HG03354 (cell line): ENCODE measurements around the gene SYNC.
"Not testable (repeated sequence)": the region's sequence is repeated elsewhere in the genome, so short reads cannot be mapped to it uniquely, and the experiment has no call there.

ENCODE experiments used
- ATAC-seq: cut with Tn5 transposase; IDR thresholded peaks from one replicate; pipeline ENCODE4 v1.9.1; 2021; ENCODE audit warnings: mild to moderate bottlenecking; ENCODE audit not compliant: unreplicated experiment, poor library complexity, severe bottlenecking

The SYNC gene

GRCh38 chr1:32650248-32650751 lies 52.3 kb downstream of the SYNC start, which contains the start of gene ZBTB8OS:
TSS of gene ZBTB8OS (minus strand) at chr1:32650550. CDS start at chr1:32650529, 21 bp downstream.
- peak; percentile 70 for ATAC-seq

DNA sequence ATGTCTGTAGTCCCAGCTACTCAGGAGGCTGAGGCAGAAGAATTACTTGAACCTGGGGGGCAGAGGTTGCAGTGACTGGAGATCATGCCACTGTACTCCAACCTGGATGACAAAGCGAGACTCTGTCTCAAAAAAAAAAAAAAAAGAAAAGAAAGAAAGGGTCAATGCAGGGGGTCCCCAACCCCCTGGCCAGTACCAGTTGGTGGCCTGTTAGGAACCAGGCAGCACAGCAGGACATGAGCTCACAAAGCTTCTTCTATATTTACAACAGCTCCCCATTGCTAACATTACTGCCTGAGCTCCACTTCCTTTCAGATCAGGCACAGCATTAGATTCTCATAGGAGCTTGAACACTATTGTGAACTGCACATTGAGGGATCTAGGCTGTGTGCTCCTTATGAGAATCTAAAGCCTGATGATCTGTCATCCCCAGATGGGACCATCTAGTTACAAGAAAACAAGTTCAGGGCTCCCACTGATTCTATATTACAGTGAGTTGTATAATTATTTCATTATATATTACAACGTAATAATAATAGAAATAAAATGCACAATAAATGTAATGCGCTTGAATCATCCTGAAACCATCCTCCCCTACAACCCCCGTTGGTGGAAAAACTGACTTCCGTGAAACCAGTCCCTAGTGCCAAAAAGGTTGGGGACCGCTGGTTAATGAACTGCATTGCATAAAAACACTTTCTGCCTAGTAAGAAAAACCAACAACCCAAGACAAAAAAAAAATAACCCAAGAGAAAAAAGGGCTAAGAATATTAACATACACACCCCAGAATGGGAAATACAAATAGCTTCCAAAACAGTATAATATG lies 55.0 kb downstream of the SYNC start:
- no peak for ATAC-seq

- no peak for ATAC-seq
Measured at GRCh38 chr1:32644426-32644825, 58.1 kb downstream of the SYNC start.

DNA sequence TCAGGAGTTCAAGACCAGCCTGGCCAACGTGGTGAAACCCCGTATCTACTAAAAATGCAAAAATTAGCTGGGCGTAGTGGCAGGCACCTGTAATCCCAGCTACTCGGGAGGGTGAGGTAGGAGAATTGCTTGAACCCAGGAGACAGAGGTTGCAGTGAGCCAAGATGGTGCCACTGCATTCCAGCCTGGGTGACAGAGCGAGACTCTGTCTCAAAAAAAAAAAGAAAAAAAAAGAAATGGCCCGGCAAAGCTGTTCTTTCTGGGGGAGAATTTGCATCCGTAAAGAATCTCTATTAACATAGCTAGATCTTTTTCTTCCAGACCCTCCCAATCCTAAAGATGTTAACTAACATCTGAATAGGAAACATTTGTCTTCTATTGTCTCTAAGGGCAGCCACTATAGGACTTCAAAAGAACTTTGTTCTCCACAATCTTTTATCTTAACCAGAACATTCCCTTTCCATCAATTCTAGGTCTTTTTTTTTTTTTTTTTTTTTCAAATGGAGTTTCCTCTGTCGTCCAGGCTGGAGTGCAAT lies 60.2 kb downstream of the SYNC start:
- ATAC-seq = not testable (repeated sequence)

GRCh38 chr1:32639489-32640075 lies 63.0 kb downstream of the SYNC start:
- no peak for ATAC-seq

DNA sequence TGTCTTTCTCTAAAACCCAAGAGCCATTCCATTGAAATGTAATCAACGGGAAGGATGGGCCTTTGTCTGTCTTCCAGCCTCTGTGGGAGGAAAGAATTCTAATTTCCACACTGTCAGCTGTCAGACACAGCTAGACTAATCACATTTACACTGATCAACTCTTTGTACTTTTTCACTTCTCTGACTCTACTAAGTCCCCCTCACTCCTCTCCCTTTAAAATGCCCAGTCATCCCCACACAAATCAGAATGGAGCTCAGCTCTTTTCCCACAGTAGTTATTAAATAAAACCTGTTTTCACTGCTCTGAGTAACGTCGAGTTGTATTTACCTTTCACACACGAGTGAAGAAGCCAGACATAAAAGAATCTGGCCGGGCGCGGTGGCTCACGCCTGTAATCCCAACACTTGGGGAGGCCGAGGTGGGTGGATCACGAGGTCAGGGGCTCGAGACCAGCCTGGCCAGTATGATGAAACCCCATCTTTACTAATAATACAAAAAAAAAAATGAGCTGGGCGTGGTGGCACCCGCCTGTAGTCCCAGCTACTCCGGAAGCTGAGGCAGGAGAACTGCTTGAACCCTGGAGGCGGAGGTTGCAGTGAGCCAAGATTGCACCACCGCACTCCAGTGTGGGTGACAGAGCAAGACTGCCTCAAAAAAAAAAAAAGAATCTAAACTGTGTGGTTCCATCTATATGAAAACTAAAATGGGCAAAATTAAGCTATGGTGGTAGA lies 65.5 kb downstream of the SYNC start:
- ATAC-seq = no peak

GRCh38 chr1:32635508-32636277 lies 66.9 kb downstream of the SYNC start:
- no peak for ATAC-seq

DNA sequence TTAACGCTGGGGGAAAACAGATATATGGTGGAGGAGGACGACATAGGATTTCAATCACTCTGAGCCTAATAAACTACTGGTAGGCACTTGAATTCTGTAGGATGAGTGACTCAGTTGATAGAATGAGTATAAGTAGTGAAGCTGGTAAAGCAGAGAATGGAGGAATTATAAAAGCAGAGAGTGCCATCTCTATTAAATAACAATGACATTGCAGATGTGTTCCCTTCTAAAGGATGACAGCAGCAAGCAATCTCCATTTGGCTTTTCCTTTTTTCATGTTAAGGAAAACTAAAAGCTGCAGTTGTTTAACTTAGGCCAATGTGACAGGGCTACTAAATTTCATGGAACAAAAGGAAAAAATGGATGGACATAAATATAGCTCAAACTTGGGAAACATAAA lies 69.7 kb downstream of the SYNC start:
- ATAC-seq = no peak

- ATAC-seq = not testable (repeated sequence)
Measured at GRCh38 chr1:32630173-32630572, 72.4 kb downstream of the SYNC start.
